ENCODE data around the gene ESR2.

ESR2 gene

GRCh38 chr14:64095620-64096019 is 198.6 kb downstream of the ESR2 start:
- no peak overlapping the region for H2AFZ ChIP-seq (ENCODE audit: low read depth)
- peak overlapping the region; percentile 17; the same call in 1 of the 2 replicates for H3K4me2 ChIP-seq
- no peaks in the 10 kb centered on the region for H3K79me2 ChIP-seq (ENCODE audit: insufficient read depth, low read depth)
- peaks cover 13% of the 10 kb centered on the region for H3K4me1 ChIP-seq (ENCODE audit: low read depth, poor library complexity, severe bottlenecking)
- no peak overlapping the region for H3K27ac ChIP-seq
- TF ChIP-seq, protein P1, sequence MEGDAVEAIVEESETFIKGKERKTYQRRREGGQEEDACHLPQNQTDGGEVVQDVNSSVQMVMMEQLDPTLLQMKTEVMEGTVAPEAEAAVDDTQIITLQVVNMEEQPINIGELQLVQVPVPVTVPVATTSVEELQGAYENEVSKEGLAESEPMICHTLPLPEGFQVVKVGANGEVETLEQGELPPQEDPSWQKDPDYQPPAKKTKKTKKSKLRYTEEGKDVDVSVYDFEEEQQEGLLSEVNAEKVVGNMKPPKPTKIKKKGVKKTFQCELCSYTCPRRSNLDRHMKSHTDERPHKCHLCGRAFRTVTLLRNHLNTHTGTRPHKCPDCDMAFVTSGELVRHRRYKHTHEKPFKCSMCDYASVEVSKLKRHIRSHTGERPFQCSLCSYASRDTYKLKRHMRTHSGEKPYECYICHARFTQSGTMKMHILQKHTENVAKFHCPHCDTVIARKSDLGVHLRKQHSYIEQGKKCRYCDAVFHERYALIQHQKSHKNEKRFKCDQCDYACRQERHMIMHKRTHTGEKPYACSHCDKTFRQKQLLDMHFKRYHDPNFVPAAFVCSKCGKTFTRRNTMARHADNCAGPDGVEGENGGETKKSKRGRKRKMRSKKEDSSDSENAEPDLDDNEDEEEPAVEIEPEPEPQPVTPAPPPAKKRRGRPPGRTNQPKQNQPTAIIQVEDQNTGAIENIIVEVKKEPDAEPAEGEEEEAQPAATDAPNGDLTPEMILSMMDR (conservative IDR thresholded peaks at IDR 0.05; ENCODE audit: low read depth, low read length): no peak
- H3K4me3 ChIP-seq (IDR thresholded peaks at IDR 0.05; ENCODE audit: insufficient read depth, low read depth, low read length): no peak overlapping the region
- no peak overlapping the region for H3K9ac ChIP-seq
- no peaks in the 10 kb centered on the region for H3K36me3 ChIP-seq (ENCODE audit: insufficient read depth)
- no peaks in the 10 kb centered on the region for H4K20me1 ChIP-seq (ENCODE audit: insufficient read depth)
- no peaks in the 10 kb centered on the region for H3K27me3 ChIP-seq (ENCODE audit: insufficient read depth, low read depth)

DNA sequence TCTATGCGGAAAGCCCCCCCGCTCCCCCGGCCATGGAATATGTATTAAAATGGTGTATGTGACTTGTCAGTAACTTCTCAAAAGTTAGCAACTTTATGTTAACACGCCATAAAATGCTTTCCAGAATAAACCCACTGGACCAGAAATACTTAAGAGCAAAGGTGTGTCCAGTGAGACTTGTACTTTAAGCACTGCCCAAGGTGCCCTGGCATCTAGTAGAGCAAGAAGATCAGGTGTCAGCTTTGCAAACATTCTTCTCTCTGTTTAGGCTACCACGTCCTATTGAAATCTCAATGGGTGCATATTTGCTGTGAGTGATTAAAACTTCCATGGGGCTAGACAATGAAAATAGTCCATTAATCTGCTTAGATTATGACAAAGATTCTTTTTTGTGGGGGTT is 201.2 kb downstream of the ESR2 start:
- Histone ChIP-seq H3K4me1 (ENCODE audit: low read depth, poor library complexity, severe bottlenecking) (peaks cover 13% of the 10 kb centered on the region), H3K27ac (no peak overlapping the region), H3K27me3 (ENCODE audit: insufficient read depth, low read depth) (no peaks in the 10 kb centered on the region), H3K36me3 (ENCODE audit: insufficient read depth) (no peaks in the 10 kb centered on the region), H4K20me1 (ENCODE audit: insufficient read depth) (no peaks in the 10 kb centered on the region), H3K9ac (no peak overlapping the region), H3K4me2 (no peak overlapping the region), H3K79me2 (ENCODE audit: insufficient read depth, low read depth) (no peaks in the 10 kb centered on the region), H3K4me3 (IDR thresholded peaks at IDR 0.05; ENCODE audit: insufficient read depth, low read depth, low read length) (no peak overlapping the region), H2AFZ (ENCODE audit: low read depth) (no peak overlapping the region)
- TF ChIP-seq, protein P1 (conservative IDR thresholded peaks at IDR 0.05; ENCODE audit: low read depth, low read length): no peak

DNA sequence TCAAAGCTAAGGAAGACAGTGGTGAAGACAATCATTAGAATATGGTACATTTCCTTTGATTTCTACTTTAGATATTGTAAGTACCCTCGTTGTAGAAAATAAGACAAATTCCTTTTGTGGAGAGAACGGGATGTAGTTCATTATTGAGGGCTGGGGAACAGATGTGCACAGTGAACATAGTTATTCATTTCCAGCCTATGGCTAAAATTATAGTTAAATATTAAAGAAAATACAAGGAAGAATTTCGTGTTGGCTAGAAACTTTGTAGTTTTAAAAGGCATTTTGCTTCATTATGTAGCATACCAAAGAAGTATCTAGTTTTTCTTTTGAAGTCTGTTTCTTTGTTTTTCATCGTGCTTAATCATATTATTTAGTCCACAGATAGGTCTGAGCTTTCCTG is 201.8 kb downstream of the ESR2 start:
- peaks cover 13% of the 10 kb centered on the region for H3K4me1 ChIP-seq (ENCODE audit: low read depth, poor library complexity, severe bottlenecking)

GRCh38 chr14:64091217-64091616 is 203.0 kb downstream of the ESR2 start:
- H3K9ac ChIP-seq: no peak overlapping the region
- no peak overlapping the region for H3K27ac ChIP-seq
- peaks cover 13% of the 10 kb centered on the region for H3K4me1 ChIP-seq (ENCODE audit: low read depth, poor library complexity, severe bottlenecking)
- TF ChIP-seq, protein P1 (conservative IDR thresholded peaks at IDR 0.05; ENCODE audit: low read depth, low read length): no peak
- no peak overlapping the region for H3K4me2 ChIP-seq
- no peak overlapping the region for H2AFZ ChIP-seq (ENCODE audit: low read depth)
- H4K20me1 ChIP-seq (ENCODE audit: insufficient read depth): no peaks in the 10 kb centered on the region
- H3K4me3 ChIP-seq (IDR thresholded peaks at IDR 0.05; ENCODE audit: insufficient read depth, low read depth, low read length): no peak overlapping the region
- H3K27me3 ChIP-seq (ENCODE audit: insufficient read depth, low read depth): no peaks in the 10 kb centered on the region
- no peaks in the 10 kb centered on the region for H3K36me3 ChIP-seq (ENCODE audit: insufficient read depth)
- H3K79me2 ChIP-seq (ENCODE audit: insufficient read depth, low read depth): no peaks in the 10 kb centered on the region

More for the DNA sequence above, 201.8 kb downstream of the ESR2 start:
- H3K4me3 ChIP-seq (IDR thresholded peaks at IDR 0.05; ENCODE audit: insufficient read depth, low read depth, low read length): no peak overlapping the region
- no peak overlapping the region for H2AFZ ChIP-seq (ENCODE audit: low read depth)
- no peak overlapping the region for H3K4me2 ChIP-seq
- H3K27me3 ChIP-seq (ENCODE audit: insufficient read depth, low read depth): no peaks in the 10 kb centered on the region
- no peaks in the 10 kb centered on the region for H3K79me2 ChIP-seq (ENCODE audit: insufficient read depth, low read depth)
- TF ChIP-seq, protein P1 (conservative IDR thresholded peaks at IDR 0.05; ENCODE audit: low read depth, low read length): no peak
- no peaks in the 10 kb centered on the region for H4K20me1 ChIP-seq (ENCODE audit: insufficient read depth)
- H3K9ac ChIP-seq: no peak overlapping the region
- no peak overlapping the region for H3K27ac ChIP-seq
- no peaks in the 10 kb centered on the region for H3K36me3 ChIP-seq (ENCODE audit: insufficient read depth)
